Suppressor macrophage treated with lipopolysaccharide for 1 hour (primary cell): ENCODE results near the gene FREY1.

ENCODE experiments used
- DNase-seq, 3 donors: peaks; one replicate each; pipeline ENCODE4 v3.0.0-alpha.2; 2020 to 2022

FREY1 gene, protein sequence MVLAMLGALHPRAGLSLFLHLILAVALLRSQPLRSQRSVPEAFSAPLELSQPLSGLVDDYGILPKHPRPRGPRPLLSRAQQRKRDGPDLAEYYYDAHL

DNA sequence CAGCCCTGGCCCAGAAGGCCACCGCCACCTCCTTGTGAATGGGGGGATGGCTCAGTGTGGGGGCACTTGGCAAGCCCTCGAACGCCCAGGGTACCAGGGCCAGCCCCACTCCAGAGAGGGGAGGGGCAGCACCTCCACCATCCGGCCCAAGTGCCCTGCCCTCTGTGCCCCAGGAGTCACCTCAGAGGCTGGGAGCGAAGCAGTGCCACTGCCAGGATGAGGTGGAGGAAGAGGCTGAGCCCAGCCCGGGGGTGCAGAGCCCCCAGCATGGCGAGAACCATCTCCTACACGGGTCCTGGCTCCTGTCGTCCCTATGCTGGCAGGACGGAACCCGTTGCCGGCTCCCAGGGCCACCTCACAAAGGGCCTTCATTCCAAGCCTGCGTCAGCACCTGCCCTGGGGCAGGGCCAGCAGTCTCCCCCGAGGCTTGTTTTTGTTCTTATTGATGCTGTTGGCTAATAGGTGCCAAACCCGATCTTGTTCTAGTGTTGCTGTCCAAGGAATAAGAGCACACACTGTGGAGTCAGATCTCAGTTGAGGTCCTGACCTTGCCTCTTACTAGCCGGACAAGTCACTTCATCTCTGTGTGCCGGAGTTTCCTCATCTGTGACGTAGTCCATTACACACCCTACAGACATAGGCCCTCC is at the start of gene FREY1:
Gene FREY1, minus strand, starts transcription at position 307 of the 647 bp plus-strand sequence. Its CDS starts 26 bp downstream, at position 281.
- DNase-seq: peak in 1 of 3 donors; percentile 17

DNA sequence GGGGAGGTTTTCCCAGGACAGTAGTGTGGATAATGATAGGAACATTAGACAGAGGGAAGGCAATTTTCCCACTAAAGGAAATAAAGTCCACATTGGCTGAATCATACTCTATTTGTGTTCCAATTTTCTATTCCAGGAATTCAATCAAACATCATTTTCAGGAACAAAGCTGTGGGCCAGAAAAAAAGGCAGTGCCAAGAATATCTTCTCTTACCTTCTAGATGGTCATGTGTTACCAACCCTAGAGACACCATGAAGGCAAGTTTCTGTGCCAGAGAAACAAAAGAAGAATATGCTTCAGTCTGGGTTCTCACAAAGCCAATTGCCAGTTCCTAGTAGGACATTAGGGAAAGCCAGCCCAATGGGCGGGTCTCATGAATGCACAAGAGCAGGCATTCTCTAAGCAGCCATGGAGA is 42.9 kb upstream of the FREY1 start:
- DNase-seq: no peak

DNA sequence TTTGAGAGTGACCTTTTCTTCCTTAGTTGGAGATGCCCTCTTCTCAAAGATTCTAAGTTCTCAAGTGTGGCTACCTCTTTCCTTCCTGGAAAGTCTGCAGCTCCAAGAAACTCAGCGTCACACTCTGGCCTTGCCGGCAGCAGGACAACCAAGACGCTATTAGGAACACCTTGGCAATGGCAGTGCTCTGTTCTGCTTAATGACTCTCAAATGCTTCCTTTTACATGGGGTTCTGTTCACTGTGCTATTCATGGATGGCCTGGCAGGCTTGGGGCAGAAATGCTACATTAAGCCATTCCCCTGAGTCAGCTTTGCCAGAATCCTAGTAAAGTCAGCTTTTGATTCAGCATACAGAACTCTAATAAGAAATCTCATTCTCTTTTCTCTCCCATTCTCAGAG is 41.3 kb upstream of the FREY1 start:
- no peak for DNase-seq

DNA sequence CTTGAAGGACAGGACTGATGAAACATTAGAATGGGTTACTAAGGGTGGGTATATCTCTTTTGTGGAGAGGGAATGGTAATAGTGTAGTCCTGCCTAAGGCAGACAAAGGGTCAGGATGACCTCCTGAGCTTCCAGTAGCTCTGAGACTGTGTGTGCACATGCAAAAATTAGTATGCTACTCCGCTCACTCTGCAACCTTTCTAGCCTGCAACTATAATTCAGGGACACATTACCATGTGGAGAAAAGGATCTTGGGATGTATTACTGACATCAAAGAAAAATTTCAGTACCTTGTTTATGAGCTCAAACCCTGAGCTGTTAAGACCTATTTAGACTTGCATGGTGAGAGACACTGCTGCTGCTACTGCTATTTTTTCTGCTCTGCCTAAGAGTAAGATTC is 40.8 kb upstream of the FREY1 start:
- no peak for DNase-seq

DNA sequence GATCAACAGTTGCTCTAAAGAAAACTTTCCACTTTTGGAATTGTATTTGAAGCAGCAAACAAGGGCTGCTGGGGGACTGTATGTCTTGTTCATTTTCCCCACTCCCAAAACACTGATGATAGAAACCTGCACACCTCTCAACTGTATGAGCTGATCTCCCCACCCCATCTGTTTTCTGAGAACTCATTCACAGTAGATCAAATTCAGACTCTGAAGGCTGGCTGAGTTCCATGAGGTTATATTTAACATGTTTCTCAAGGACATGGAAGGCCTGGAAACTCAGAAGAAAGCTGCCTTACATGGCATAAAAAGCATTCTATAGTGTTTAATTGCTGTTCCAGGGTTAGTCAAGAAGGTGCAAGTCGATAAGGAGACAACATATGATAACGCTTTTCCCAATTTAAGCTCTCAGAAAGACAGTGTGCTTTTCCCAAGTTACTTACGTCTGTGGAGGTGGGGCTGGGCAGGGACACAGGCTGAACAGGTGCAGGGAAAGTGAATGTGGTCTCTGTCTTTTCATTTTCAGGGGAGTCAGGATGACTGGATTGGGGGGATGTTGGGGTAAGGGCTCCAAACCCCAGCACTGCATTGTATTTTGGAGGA is 38.4 kb upstream of the FREY1 start:
- no peak for DNase-seq

DNA sequence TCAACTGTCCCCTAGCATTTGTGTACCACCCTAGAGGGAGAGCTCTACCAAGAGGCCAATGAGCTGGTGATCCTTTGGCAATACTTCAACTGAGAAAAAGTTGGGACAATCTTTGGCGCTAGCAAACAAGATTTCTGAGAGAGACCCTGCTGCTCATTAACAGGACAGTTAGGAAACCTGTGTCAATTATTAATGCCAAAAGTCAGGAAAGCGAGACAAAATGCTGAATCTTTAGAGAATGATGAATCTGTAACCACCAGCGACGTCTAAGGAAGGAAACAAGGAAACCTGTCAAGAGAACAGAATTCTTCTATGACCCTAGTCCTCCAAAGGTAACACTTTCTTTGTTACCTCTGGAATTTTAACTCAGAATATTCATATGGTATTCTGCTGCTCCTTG is 35.3 kb upstream of the FREY1 start:
- no peak for DNase-seq

DNA sequence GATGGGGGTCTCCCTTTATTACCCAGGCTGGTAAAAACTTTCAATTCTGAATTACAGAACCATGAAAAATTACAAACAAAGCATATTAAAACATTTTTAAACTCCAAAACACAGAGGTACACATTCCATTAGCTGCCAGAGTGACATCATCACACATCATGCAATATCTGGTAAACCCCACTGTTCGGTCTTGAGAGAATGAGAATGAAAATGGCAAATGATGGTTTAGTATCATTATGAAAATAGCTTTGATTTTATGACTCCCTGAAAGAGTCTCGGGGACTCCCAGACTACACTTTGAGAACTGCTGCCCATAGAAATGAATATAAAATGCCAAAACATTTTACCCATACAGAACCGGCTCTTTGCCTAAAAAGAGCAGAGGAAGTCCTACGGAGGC is 34.2 kb upstream of the FREY1 start:
- DNase-seq: no peak

DNA sequence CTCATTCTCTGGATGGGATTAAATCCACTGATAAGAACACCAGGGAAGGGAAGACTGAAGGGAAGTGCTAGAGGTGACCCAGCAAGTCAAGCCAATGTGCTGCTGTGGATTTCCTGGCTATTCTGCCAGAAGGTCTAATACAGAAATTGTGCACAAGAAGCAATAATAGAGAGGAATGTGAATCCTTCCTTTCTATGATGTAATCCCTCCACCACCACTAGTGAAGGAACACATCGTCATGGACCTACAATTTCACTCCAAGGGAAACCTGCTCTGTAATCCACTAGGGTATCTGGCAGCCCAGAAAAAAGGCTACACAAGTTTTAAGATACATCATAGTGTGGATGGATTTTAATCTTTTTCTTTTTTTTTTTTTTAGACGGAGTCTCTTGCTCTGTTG is 32.8 kb upstream of the FREY1 start:
- DNase-seq: no peak

DNA sequence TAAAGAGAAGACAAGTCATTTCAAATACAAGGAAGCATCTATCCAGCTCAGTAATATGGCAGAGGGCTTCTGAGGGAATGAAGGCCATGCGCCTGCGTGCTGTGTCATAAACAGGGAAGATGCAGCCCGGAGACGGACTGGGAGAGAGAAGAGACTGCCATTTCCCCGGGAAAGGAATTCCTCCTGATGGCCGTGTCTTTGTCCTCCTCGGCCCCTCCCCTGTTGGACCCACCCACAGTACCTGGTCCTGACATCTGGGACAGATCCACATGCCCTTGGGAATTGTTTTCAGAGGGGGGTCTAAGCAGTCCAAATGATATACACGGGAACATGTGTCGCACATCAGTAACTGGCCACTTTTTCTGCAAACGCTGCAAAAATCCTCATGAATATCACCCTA is 30.8 kb upstream of the FREY1 start:
- DNase-seq: no peak

DNA sequence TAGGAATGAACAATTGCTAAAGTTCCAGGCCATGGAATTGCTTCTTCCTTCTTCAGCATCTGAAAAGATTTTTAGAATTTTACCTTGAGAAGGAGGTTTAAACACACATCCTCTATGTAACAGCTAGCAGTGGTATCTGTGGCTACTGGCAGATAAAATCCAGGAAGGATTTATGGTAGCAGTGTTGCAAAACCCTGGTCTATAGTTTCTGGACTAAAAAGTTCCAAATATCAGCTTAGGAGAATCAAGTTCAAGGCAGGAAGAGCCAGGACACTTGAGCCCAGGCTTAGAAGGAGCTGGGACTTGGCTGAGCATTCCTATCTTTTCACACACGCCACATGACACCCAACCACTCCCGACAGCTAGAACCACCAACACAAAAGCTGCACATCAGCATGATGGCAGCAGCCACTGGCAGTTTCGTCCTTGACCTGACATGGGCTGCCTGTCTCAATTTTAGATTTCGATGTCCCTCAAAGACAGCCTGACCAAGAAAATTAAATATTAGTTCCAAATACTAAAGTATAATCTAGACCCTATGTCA is 29.5 kb upstream of the FREY1 start:
- no peak for DNase-seq

DNA sequence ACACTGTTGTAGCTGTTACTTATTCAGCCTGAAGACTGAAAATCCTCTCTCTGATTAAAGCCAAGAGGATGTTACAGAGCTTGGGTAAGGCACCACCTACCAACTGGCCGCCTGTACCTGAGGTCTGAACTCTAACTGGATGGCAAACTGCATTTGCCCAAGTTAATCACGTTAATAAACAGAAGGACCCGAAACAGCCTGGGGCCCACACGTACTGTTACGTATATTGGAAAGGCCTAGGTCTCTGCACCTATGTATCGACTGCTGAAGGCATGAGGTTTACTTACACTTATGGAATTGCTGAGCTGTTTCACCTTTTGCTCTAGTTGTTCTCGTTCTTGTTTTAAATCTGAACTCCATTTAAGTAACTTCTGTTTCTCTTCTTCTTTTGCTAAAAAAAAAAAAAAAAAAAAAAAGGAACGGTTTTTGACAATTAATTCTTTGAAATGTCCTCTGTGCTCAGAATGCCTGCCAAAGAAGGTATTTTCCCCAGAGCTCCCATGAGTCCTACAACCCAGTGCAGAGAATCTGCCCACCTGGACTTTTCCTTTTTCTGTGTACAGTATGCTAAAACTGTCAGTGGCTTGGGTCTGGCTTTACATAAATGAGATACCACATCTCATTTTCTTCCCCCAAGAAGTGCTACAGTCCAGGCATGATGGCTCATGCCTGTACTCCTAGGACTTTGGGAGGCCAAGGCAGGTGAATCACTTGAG is 28.4 kb upstream of the FREY1 start:
- DNase-seq: no peak

DNA sequence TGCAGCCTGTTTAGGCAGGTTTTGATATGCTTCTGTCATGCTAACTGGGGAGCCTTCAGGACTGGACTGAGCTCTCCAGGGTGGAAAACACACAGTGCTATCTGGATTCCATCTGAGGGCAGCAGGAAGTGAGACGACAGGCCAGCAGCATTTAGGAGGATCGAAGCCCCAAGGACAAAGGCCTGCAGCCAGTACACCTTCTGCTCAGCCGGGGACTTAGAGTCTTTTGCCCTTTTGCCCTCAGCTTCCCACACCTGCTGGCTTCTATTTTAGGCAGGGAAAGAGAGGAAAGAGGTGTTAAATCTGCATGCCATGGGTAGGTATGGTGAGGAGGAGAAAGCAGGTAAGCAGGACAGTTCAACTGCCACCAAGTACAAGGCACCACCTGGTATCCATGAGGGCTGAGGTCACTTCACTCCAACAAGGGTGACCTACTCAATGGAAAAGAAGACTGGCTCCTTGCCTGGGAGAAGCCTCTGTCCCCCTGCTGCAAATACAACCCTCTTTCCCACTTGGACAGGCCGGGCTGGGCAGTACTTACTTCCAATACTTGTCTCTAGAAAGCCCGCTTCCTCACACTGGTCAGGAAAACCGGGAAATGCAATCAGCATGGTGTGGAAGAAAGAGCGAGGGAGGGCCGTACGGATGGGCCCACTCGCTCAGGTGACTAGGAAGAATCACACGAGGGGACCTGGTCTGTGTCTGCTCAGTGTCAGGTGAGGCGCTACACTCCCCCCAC is 27.7 kb upstream of the FREY1 start:
- DNase-seq: no peak

DNA sequence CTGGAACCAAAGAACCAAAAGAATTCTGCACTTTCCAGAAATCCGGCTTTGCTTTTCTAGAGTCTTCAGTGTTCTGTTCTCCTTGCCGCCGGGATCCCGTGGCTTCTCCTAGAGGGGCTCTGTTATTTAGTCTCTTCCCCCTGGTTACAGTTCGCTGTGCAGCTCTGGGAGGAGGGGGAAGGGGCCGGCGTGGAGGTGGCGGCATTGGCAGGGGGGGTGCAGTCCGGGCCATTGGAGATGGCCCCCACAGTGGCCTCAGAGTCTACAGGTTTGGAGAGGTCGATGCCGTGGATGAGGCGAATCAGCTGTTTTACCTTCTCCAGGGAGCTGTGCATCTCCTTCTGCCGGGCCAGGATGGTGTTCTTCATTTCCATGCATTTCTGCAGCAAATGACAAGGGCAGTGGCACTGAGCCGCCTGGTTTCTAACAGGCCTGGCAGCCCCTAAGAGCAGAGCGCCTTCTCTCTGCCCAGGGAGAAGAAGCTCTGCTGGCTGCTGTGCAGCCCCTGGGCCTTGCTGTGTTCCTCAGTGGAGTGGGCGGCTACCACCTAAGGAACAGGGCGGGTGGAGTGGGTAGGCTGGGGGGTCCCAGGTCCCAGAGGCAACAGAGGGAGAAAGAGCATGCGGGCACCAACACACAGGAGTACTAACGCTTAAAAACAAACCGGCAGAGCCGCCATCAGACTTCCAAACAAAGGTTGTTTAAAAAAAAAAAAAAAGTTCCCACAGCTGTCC is 26.9 kb upstream of the FREY1 start:
- DNase-seq: no peak

DNA sequence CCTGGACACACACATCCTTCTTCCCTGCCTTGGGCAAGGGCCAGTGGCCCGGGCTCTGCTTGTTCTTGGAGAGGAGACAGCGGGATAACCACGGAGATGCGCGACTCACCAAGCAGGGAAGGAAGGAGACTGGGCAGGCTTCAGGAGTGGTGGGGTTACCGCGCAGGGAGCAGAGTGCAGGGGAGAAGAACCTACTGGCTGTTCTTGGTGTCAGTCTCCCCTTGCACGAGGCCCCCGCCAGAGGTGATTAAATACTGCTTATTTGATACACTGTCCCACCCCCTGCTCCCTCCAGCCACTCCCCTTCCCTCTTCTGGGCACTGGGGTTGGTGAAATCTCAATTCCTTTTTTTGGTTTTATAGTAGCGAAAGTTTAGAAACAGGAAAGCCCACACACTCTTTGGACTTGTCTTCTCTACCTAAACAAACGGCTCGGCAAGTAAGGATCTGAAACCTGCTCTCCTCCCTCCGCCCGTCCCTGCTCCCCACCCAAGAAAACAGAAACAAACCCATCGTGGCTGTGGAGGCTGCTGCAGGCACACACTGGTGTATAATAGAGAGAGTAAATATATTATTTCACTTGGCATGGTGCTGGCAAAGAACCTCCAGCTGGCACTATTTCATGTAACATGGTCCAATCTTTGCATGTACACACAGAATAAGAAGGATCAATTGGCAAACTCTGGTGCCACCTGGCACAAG is 26.2 kb upstream of the FREY1 start:
- peak; percentile 48 to 60 (median 57) for DNase-seq

DNA sequence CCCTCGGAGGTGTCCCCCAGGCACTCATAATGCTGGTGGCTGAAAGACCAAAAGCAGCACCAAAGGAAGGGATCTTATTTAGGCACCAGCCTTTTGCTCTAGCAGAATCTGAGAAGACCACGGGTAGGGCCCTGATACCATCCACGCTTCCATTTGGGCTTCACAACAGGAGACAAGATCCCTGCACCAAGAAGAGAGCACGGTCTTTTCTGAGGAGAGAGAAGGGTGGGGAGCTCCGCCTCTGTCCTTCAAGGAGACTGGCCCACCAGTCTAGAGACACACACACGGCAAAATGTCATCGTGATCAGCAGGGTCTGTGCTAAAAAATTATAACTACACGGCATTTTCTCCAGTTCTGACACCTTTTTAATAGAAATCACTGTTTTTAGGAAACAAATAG is 25.1 kb upstream of the FREY1 start:
- no peak for DNase-seq

DNA sequence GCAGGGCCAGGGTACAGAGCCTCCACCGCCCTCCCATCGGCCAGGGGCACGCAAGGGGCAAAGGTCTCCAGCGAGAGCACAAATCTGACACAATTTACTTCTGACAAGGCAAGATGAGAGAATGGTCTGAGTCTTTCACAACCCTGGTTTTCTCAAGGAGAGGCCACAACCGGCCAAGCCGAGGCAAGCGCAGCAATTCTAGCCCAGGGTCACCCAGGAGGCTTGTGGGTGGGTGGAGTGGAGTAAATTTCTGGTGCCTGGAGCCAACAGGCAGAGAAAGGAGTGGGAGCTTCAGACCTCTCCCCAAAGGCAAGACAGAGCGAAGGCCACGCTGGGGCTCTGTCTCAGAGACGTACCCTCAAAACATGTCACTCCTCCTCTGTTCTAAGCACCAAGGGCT is 24.7 kb upstream of the FREY1 start:
- no peak for DNase-seq

DNA sequence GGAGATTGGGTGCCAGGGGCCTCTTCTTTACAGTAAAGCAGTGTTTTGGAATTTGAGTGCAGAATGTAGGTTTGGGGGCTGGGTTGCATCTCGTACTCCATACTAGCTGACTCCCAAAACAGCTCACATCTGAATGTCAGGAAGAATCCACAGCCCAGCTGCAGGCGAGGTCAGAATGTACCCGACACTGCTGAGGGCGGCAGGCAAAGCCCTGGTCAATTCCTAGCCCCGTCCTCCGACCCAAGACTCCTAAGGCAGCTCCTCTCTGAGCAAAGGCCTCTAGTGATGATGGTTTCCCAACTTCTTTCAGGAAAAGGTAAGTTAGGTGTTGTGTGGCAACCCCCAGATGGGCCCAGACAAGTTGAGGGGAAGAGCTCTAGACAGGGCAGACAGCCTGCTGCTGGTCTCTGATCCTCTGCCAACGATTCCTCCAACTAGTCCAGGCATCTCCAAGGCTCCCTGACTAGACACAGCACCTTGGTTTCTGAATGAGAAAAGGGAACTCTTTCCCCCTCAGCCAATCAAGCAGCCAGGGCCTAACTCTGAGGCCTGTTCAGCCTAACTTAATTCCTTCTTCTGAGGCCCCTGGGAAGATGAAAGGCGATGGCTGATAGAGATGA is 24.0 kb upstream of the FREY1 start:
- no peak for DNase-seq

DNA sequence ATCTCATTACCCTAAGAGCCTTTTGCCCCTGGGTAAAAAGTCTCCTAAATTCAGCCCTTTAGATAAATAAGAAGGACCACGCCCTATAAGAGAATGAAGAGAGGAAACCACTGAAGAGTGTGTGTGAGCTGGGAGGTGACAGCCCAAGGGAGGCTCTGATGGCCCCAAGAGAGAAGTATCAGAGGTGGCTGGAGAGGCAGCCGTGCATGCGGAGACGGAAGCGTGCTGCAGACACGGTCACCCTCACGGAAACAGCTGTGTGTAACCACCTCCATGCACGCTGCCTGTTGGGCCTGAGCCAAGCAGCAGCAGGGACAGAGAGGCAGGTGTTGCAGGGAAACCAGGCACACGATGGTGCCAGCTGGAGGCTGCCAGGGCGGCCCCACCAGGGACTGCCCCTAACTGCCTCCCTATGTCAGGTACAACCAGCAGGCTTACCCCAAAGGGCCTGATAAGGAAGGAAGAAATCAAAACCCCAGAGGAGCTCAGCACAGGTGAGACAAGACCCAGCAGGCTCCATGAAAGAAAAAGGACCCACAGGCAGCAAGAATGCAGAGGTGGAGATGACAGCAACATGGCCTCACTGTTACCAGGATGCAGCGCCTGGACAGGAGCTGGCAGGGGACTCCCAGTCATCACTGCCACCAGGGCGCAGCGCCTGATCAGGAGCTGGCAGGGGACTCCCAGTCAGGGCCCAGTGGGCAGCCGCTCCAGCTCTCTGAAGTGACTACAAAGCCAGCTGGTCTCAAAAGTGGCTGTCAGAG is 23.1 kb upstream of the FREY1 start:
- DNase-seq: peak in 1 of 3 donors; percentile 22

DNA sequence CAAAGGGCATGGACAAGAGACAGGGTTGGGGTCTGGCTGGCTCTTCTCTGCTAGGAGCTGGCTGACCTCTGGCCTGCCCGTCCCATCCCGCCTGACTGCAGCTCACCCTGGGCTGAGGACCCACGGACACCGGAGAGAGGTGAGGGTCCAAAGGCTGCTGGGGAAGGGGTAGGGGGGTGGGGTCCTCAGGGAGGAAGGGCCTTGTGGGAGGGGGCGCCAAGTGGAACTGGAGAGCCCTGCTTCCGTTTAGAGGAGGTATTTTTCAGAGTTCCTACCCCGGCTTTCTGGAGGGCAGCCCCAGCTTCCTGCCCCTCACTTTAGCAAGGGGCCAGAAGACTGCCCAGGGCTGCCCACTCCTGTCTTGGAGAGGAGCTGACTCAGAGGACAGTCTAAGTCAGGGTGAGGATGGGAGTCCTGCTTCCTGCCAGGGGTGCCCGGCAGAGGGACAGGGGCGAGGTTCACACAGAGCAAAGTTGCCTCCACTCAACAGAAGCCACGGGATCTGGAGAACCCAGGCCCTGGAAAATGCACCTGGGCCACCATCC is 22.5 kb upstream of the FREY1 start:
- no peak for DNase-seq
